ENCODE measurements around the gene TBX3. TPM values are rescaled to one million over a fixed set of nuclear protein-coding genes. Genes with fewer than 3 reads are reported as not detected.

The TBX3 gene
- polyA plus RNA-seq, 2 of the 4 experiments (the other 2 are of a cell fraction), result 22.8 to 28.0 TPM

- no peak for DNase-seq (ENCODE audit: low read depth in 1 of 2, low spot score in 1 of 2)
- ChIA-PET CTCF (interaction anchor here (1.8 kb wide), 1 partner anchor 23 kb away, joined by 6 read pairs; no protein-coding TSS in a partner anchor), POLR2A (no interaction called here)
- H3K4me2 ChIP-seq, result no peak overlapping the region
- no peak for TF ChIP-seq USF2 (IDR thresholded peaks at IDR 0.05)
- TF ChIP-seq, protein P1, sequence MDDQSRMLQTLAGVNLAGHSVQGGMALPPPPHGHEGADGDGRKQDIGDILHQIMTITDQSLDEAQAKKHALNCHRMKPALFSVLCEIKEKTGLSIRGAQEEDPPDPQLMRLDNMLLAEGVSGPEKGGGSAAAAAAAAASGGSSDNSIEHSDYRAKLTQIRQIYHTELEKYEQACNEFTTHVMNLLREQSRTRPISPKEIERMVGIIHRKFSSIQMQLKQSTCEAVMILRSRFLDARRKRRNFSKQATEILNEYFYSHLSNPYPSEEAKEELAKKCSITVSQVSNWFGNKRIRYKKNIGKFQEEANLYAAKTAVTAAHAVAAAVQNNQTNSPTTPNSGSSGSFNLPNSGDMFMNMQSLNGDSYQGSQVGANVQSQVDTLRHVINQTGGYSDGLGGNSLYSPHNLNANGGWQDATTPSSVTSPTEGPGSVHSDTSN (IDR thresholded peaks at IDR 0.05), result no peak
- no peak for TF ChIP-seq ZC3H11A (IDR thresholded peaks at IDR 0.05)
- TF ChIP-seq NR3C1 (IDR thresholded peaks at IDR 0.05), result no peak
- no peak for TF ChIP-seq CHD4 (IDR thresholded peaks at IDR 0.05; ENCODE audit: borderline replicate concordance)
- no peak for TF ChIP-seq HOXB5 (CRISPR knock-in tag; IDR thresholded peaks at IDR 0.05)
- no peak for TF ChIP-seq CBX2 (IDR thresholded peaks at IDR 0.05; ENCODE audit: borderline replicate concordance, low read depth)
- TF ChIP-seq HEYL (CRISPR knock-in tag; IDR thresholded peaks at IDR 0.05), result no peak
- TF ChIP-seq ESRRA (IDR thresholded peaks at IDR 0.05; ENCODE audit: borderline replicate concordance, low read length), result no peak
- no peak for TF ChIP-seq HMGXB4 (CRISPR knock-in tag; IDR thresholded peaks at IDR 0.05; ENCODE audit: borderline replicate concordance)
- no peak for TF ChIP-seq CEBPB (IDR thresholded peaks at IDR 0.05)
- no peak for TF ChIP-seq HOXA7 (CRISPR knock-in tag; IDR thresholded peaks at IDR 0.05)
- no peak for TF ChIP-seq MAZ (IDR thresholded peaks at IDR 0.05; ENCODE audit: borderline replicate concordance, low read depth, low read length)
- TF ChIP-seq HDAC2 (IDR thresholded peaks at IDR 0.05), result no peak
- no peak for TF ChIP-seq BHLHE40 (IDR thresholded peaks at IDR 0.05; ENCODE audit: low read depth, low read length)
- no peak for TF ChIP-seq KDM5A (IDR thresholded peaks at IDR 0.05)
- no peak for TF ChIP-seq BCL3 (IDR thresholded peaks at IDR 0.05)
- TF ChIP-seq KDM1A (IDR thresholded peaks at IDR 0.05; ENCODE audit: low read depth), result no peak
- no peak overlapping the region for H3K4me3 ChIP-seq
- no peak for ATAC-seq
- H3K4me1 ChIP-seq, result no peaks in the 10 kb centered on the region
- no peaks in the 10 kb centered on the region for H3K9me3 ChIP-seq
- no peak overlapping the region for H3K27ac ChIP-seq
- no peak for FAIRE-seq
- 80% methylated on average over 6 of the region's 6 CpGs for WGBS (ENCODE audit: missing lambda C conversion rate)
Measured at GRCh38 chr12:114691196-114691595, 7.2 kb upstream of the TBX3 start.

DNA sequence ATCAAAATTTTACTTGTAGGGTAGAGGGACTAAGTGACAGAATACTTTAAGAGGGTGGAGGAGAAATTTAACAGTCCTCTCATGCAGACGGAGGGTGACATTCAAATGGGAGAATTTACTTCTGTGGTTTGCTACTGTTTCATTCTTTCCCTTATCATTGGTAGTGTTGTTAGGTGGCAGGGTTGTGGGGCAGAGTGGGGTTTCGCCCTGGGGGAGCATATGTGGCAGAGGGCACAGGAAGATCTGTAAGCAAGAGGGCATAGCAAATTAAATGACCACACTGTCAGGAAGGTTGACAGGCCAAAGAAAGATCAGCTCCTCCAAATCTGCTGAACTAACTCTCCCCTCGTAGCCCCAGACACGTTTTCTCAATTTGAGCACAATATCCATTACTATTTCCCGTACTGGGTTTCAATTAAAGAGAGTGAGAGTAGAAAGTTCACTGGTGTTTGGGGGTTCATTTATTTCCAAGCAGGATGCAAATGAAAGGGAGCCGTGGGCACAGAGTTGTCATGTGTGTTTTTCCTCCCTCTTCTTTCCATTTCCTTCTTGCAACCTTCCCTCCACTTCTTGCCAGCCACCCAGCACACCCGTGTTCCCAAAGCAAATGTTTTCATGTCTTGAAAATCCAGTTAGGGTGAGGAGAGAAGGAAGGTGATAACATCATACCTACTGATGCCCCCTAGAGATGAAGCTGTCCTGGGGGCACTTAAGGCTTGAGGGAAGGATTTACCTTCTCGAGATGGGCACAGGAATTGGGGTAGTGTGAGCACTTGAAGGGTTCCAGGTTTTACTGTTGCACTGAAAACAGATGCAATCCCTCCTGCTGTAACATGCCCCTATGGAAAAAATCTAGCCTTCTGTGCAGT lies 6.5 kb upstream of the TBX3 start:
- CTCF ChIA-PET, result interaction anchor here (0.6 to 1.0 kb wide), 3 partner anchors 11 to 548 kb away, joined by 3 to 5 read pairs (median 4); no protein-coding TSS in a partner anchor
- ATAC-seq, result no peak
- 57% methylated on average over 8 of the region's 8 CpGs for WGBS (ENCODE audit: missing lambda C conversion rate)
- Histone ChIP-seq H3K27ac (no peak overlapping the region), H3K4me2 (no peak overlapping the region), H3K4me3 (no peak overlapping the region), H3K9me3 (no peaks in the 10 kb centered on the region), H3K4me1 (peaks cover under 1% of the 10 kb centered on the region; the same call in 2 of the 3 replicates)
- POLR2A ChIA-PET, result no interaction called here
- no peak for FAIRE-seq
- DNase-seq (ENCODE audit: low read depth in 1 of 2, low spot score in 1 of 2), result no peak
- no peak for TF ChIP-seq CHD2 (IDR thresholded peaks at IDR 0.05; ENCODE audit: low read length, partially characterized antibody)
- no peak for TF ChIP-seq FOSL2 (IDR thresholded peaks at IDR 0.05)
- TF ChIP-seq FOSL2 (CRISPR knock-in tag; IDR thresholded peaks at IDR 0.05), result no peak

Data from A549 (cell line).